ENCODE data around the gene REST. TPM values are rescaled to one million over a fixed set of nuclear protein-coding genes. Genes with fewer than 3 reads are reported as not detected.

Gene REST
- polyA plus RNA-seq, 1 experiment, result 13.2 TPM

- CTCF ChIA-PET, result no interaction called here
- H3K36me3 ChIP-seq (ENCODE audit: control insufficient read depth, insufficient read depth, low read length), result no peaks in the 10 kb centered on the region; the same call in 1 of the 2 replicates
- no peaks in the 10 kb centered on the region for H3K27me3 ChIP-seq (ENCODE audit: control insufficient read depth, insufficient read depth, low read length)
- POLR2A ChIA-PET, result no interaction called here
- TF ChIP-seq CTCF (IDR thresholded peaks at IDR 0.05; ENCODE audit: insufficient read depth, low read depth, low read length), result no peak
- DNase-seq (ENCODE audit: low read depth), result no peak
- H3K4me3 ChIP-seq (ENCODE audit: low read depth, low read length), result no peak overlapping the region
Observed at GRCh38 chr4:56981795-56982201, 74.1 kb downstream of the REST start.

GRCh38 chr4:56986192-56986591, 78.5 kb downstream of the REST start:
- no peak overlapping the region for H3K4me3 ChIP-seq (ENCODE audit: low read depth, low read length)
- H3K36me3 ChIP-seq (ENCODE audit: control insufficient read depth, insufficient read depth, low read length), result peaks cover 4% of the 10 kb centered on the region
- no peak for DNase-seq (ENCODE audit: low read depth)
- TF ChIP-seq CTCF (IDR thresholded peaks at IDR 0.05; ENCODE audit: insufficient read depth, low read depth, low read length), result no peak
- no peaks in the 10 kb centered on the region for H3K27me3 ChIP-seq (ENCODE audit: control insufficient read depth, insufficient read depth, low read length)
- ChIA-PET POLR2A (no interaction called here), CTCF (no interaction called here)

- peaks cover 6% of the 10 kb centered on the region for H3K36me3 ChIP-seq (ENCODE audit: control insufficient read depth, insufficient read depth, low read length)
- TF ChIP-seq CTCF (IDR thresholded peaks at IDR 0.05; ENCODE audit: insufficient read depth, low read depth, low read length), result no peak
- DNase-seq (ENCODE audit: low read depth), result no peak
- ChIA-PET POLR2A (no interaction called here), CTCF (no interaction called here)
- H3K27me3 ChIP-seq (ENCODE audit: control insufficient read depth, insufficient read depth, low read length), result no peaks in the 10 kb centered on the region
- no peak overlapping the region for H3K4me3 ChIP-seq (ENCODE audit: low read depth, low read length)
Observed at GRCh38 chr4:56986952-56987351, 79.3 kb downstream of the REST start.

GRCh38 chr4:56990109-56990905, 82.6 kb downstream of the REST start:
- DNase-seq (ENCODE audit: low read depth), result no peak
- peaks cover 9% of the 10 kb centered on the region for H3K36me3 ChIP-seq (ENCODE audit: control insufficient read depth, insufficient read depth, low read length)
- no peak for TF ChIP-seq CTCF (IDR thresholded peaks at IDR 0.05; ENCODE audit: insufficient read depth, low read depth, low read length)
- ChIA-PET CTCF (interaction anchor here (0.6 to 2.7 kb wide), 3 partner anchors 11 to 44 kb away, joined by 3 to 11 read pairs (median 4); partner anchors contain the start of genes NOA1 and POLR2B), POLR2A (no interaction called here)
- H3K27me3 ChIP-seq (ENCODE audit: control insufficient read depth, insufficient read depth, low read length), result no peaks in the 10 kb centered on the region
- no peak overlapping the region for H3K4me3 ChIP-seq (ENCODE audit: low read depth, low read length)

GRCh38 chr4:56995525-56995924, 87.8 kb downstream of the REST start:
- H3K36me3 ChIP-seq (ENCODE audit: control insufficient read depth, insufficient read depth, low read length), result peaks cover 12% of the 10 kb centered on the region
- H3K27me3 ChIP-seq (ENCODE audit: control insufficient read depth, insufficient read depth, low read length), result no peaks in the 10 kb centered on the region
- no peak overlapping the region for H3K4me3 ChIP-seq (ENCODE audit: low read depth, low read length)
- peak; percentile 30 for DNase-seq (ENCODE audit: low read depth)
- ChIA-PET POLR2A (no interaction called here), CTCF (interaction anchor here (1.5 kb wide), 1 partner anchor 10 kb away, joined by 3 read pairs; no protein-coding TSS in a partner anchor)
- no peak for TF ChIP-seq CTCF (IDR thresholded peaks at IDR 0.05; ENCODE audit: insufficient read depth, low read depth, low read length)
